Stromal cell of bone marrow (primary cell): ENCODE measurements around the gene DVL1.

Source experiments
- DNase-seq: peaks from one replicate; pipeline ENCODE4 v3.0.0-alpha.2; 2012; ENCODE audit warnings: low read depth

Gene DVL1

GRCh38 chr1:1309251-1310108 is 39.7 kb downstream of the DVL1 start:
- DNase-seq, result no peak

- no peak for DNase-seq
These were observed 40.4 kb downstream of the DVL1 start for GRCh38 chr1:1308756-1309250.

GRCh38 chr1:1307923-1308755 is 41.1 kb downstream of the DVL1 start, which contains the start of the genes ACAP3 and PUSL1:
TSS of gene ACAP3 (minus strand) at chr1:1307930. CDS start at chr1:1307815, 115 bp downstream.
TSS of gene PUSL1 (plus strand) at chr1:1308597. CDS start at chr1:1308644, 47 bp downstream.
- peak; percentile 87 for DNase-seq

GRCh38 chr1:1307261-1307922 is 41.8 kb downstream of the DVL1 start:
- no peak for DNase-seq

GRCh38 chr1:1306661-1307260 is 42.5 kb downstream of the DVL1 start:
- DNase-seq, result no peak

- no peak for DNase-seq
These were observed 43.1 kb downstream of the DVL1 start for GRCh38 chr1:1306070-1306660.

- peak; percentile 55 for DNase-seq
These were observed 43.7 kb downstream of the DVL1 start for GRCh38 chr1:1305300-1306069.

- DNase-seq, result peak; percentile 43
These were observed 44.6 kb downstream of the DVL1 start for GRCh38 chr1:1304331-1305299.

- DNase-seq, result no peak
These were observed 45.5 kb downstream of the DVL1 start for GRCh38 chr1:1303736-1304135.

GRCh38 chr1:1302951-1303509 is 46.2 kb downstream of the DVL1 start:
- DNase-seq, result no peak

- DNase-seq, result no peak
These were observed 47.2 kb downstream of the DVL1 start for GRCh38 chr1:1302006-1302430.

GRCh38 chr1:1300352-1300739 is 48.9 kb downstream of the DVL1 start:
- no peak for DNase-seq

GRCh38 chr1:1299686-1300351 is 49.4 kb downstream of the DVL1 start:
- no peak for DNase-seq

- no peak for DNase-seq
These were observed 50.1 kb downstream of the DVL1 start for GRCh38 chr1:1298861-1299685.

- DNase-seq, result no peak
These were observed 51.3 kb downstream of the DVL1 start for GRCh38 chr1:1297802-1298424.

- DNase-seq, result no peak
These were observed 52.9 kb downstream of the DVL1 start for GRCh38 chr1:1296070-1297061.
